Adrenal gland (tissue), 12 donors: ENCODE measurements around the gene IRF9. TPM values are rescaled to one million over a fixed set of nuclear protein-coding genes. Genes with fewer than 3 reads are reported as not detected.

ENCODE experiments used
- DNase-seq, 7 donors: peaks; one replicate each; pipeline ENCODE4 v3.0.0-alpha.2; 2019 to 2020
- H3K27ac ChIP-seq, 5 donors: fragments of 200-600 bp; sonication (generic) in 4 of 5; 1 replicate in 3 of 5; 2 replicates in 2 of 5; pipeline versions ENCODE4 v1.5.1 to v1.8.0; 2016 to 2020; ENCODE audit warnings: mild to moderate bottlenecking in 1 of 5
- H3K27me3 ChIP-seq: fragments of 200-600 bp; 2 replicates; pipeline ENCODE4 v1.8.0; 2021
- H3K36me3 ChIP-seq, 2 donors: fragments of 200-600 bp; replicated peaks in 1 of 2; 1 replicate in 1 of 2; 2 replicates in 1 of 2; pipeline versions ENCODE4 v1.5.1 to v1.8.0; 2018 to 2022
- H3K4me1 ChIP-seq, 2 donors: fragments of 200-600 bp; replicated peaks in 1 of 2; 1 replicate in 1 of 2; 2 replicates in 1 of 2; pipeline versions ENCODE4 v1.5.1 to v1.8.0; 2018 to 2021
- H3K4me3 ChIP-seq, 4 donors: fragments of 200-600 bp; sonication (generic) in 3 of 4; one replicate each; pipeline ENCODE4 v1.5.1; 2016 to 2018
- H3K9me3 ChIP-seq, 3 donors: fragments of 200-600 bp; sonication (generic) in 1 of 3; replicated peaks in 1 of 3; 1 replicate in 2 of 3; 2 replicates in 1 of 3; pipeline versions ENCODE4 v1.5.1 to v1.8.0; 2016 to 2021
- POLR2A ChIP-seq, 2 donors: fragments of 450-650 bp; IDR thresholded peaks; one replicate each; pipeline ENCODE4 v1.6.1; 2017; ENCODE audit warnings: antibody characterized with exemption in 2 of 2, mild to moderate bottlenecking in 2 of 2, moderate library complexity in 1 of 2
- WGBS, 4 donors: extraction: QIAGEN DNeasy Blood & Tissue Kit in 2 of 4; methylation state at CpG; one replicate each; pipeline versions ENCODE4 v1.1.5 to v1.1.7; 2013 to 2017; 5-methylcytosine and 5-hydroxymethylcytosine counted together
- intact Hi-C, 2 donors: fragments of 100-400 bp; cut with DNase I; formaldehyde crosslinking; loops; one replicate each; pipeline versions ENCODE4 v1.14.1 to v1.15.0; 2022 to 2023
- microRNA-seq, 3 donors: library from miRNA; unstranded; fragments of <30 nt; microRNA quantifications; one replicate each; pipeline ENCODE4, GENCODE V29; 2017 to 2020
- polyA plus RNA-seq, 3 donors: library from polyadenylated mRNA; stranded (reverse); fragments of 200-250 nt in 2 of 3; fragments of 350-450 nt in 1 of 3; fragmentation: Illumina TruSeq in 1 of 3; extraction: RNeasy Lipid Tissue Mini Kit (QIAGEN cat#74804) in 1 of 3; gene quantifications; one replicate each; pipeline ENCODE4 v1.2.3, GENCODE V29; 2013 to 2014
- small RNA-seq, 2 donors: library from RNA; depleted of rRNA; stranded (forward); fragments of <200 nt; gene quantifications; one replicate each; pipeline ENCODE3, GENCODE V24; 2016
- total RNA-seq, 9 donors: library from RNA; depleted of rRNA in 4 of 9; stranded (reverse); fragments of >200 nt in 4 of 9; fragments of 120-200 nt in 1 of 9; fragmentation: NEBNext Ultra II Directional in 1 of 9; extraction: Animal tissue kit (Norgen Biotek cat#: 25700) in 1 of 9; gene quantifications; one replicate each; pipeline versions ENCODE4 v1.1.0 to v1.2.4, GENCODE V29; 2013 to 2023
- TF ChIP-seq, protein P1 (sequence below), 6 experiments: fragments of 450-650 bp in 4 of 6; fragments of 200-600 bp in 2 of 6; sonication (generic) in 1 of 6; IDR thresholded peaks; 1 replicate in 5 of 6; 2 replicates in 1 of 6; pipeline versions ENCODE4 v1.5.1 to v1.8.0; 2016 to 2021; ENCODE audit warnings: antibody characterized with exemption in 6 of 6, mild to moderate bottlenecking in 2 of 6, moderate library complexity in 1 of 6
- donor health status: healthy with polysubstance abuse.
- donor health status: Bipolar disorder and iron deficiency.
- donor health status: DM: yes; HTN: yes; CAD: no.
- donor health status: DM: no; HTN: no; CAD: no.
- donor health status: DM: no; HTN: no; CAD: no.
- donor health status: DM: yes; HTN: yes; CAD: no.

IRF9 gene
- total and polyA plus RNA-seq, 12 donors: 32.4 to 151 (median 103) TPM

DNA sequence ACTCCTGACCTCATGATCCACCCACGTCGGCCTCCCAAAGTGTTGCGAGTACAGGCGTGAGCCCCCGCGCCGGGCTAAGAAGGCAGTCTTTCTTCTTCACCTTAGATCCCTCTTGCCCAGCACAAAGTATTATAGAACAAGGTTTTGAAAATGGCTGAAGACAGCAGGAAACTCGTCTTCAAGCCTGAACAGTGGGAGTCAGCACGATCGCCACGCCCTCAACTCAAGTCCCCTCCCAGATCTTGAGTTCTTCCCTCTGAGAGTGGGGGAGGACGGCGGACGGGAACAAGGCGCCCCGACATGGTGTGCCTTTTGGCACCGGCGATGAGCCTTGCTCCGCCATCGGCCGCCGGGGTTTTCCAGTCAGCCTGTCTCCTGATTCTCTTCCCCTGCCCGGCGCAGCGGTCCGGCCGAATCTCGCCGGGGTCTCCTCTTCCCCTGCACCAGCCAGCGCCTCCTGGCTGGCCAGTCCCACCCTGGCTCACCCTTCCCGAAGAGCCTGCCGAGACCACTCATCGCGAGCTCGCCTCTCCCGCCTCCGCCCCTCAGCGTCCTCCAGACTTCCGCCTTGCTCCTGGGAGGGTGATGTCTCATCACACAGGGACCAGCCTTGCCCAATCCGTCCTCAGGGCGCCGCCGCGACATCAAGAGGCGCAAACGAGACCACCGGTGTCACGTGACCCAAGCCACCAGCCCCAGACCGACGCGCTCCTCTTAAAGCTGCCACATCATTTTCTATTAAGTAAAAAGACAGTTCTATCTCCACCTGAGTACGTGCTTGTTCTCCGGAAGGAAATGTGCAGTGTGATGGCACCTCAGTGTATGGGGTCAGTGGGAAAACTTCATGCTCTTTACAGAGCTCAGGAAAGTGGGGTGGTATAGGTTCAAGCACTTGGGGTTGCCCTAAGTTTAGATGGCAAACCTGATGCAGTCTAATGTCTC lies 52.1 kb downstream of the IRF9 start, which contains the start of gene CHMP4A:
CHMP4A (minus strand) TSS at position 565 of the 942 bp plus-strand sequence; CDS start at position 516, 49 bp downstream.
- TF ChIP-seq, protein P1, sequence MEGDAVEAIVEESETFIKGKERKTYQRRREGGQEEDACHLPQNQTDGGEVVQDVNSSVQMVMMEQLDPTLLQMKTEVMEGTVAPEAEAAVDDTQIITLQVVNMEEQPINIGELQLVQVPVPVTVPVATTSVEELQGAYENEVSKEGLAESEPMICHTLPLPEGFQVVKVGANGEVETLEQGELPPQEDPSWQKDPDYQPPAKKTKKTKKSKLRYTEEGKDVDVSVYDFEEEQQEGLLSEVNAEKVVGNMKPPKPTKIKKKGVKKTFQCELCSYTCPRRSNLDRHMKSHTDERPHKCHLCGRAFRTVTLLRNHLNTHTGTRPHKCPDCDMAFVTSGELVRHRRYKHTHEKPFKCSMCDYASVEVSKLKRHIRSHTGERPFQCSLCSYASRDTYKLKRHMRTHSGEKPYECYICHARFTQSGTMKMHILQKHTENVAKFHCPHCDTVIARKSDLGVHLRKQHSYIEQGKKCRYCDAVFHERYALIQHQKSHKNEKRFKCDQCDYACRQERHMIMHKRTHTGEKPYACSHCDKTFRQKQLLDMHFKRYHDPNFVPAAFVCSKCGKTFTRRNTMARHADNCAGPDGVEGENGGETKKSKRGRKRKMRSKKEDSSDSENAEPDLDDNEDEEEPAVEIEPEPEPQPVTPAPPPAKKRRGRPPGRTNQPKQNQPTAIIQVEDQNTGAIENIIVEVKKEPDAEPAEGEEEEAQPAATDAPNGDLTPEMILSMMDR (IDR thresholded peaks at IDR 0.05): peak in 3 of 6 experiments; percentile 18 to 40 (median 35)
- peak; percentile 95 to 98 for TF ChIP-seq POLR2A (IDR thresholded peaks at IDR 0.05)
- peak; percentile 94 to 99 (median 99) for DNase-seq
- intact Hi-C loops: no loop called here
- no peaks in the 10 kb centered on the region for H3K9me3 ChIP-seq
- H3K27ac ChIP-seq: peak within 1 kb of the TSS; percentile 90 to 99 (median 97)
- peaks cover 0 to 38% of the 10 kb centered on the region in 2 donors for H3K36me3 ChIP-seq
- H3K27me3 ChIP-seq: no peaks in the 10 kb centered on the region
- WGBS, 4 donors: 0 to 1% (median 1%) methylated on average over 36 to 53 of the region's 53 CpGs
- H3K4me3 ChIP-seq: peak within 1 kb of the TSS in 3 of 4 donors; percentile 35 to 67 (median 43)
- H3K4me1 ChIP-seq: peaks cover 17 to 25% of the 10 kb centered on the region in 2 donors

DNA sequence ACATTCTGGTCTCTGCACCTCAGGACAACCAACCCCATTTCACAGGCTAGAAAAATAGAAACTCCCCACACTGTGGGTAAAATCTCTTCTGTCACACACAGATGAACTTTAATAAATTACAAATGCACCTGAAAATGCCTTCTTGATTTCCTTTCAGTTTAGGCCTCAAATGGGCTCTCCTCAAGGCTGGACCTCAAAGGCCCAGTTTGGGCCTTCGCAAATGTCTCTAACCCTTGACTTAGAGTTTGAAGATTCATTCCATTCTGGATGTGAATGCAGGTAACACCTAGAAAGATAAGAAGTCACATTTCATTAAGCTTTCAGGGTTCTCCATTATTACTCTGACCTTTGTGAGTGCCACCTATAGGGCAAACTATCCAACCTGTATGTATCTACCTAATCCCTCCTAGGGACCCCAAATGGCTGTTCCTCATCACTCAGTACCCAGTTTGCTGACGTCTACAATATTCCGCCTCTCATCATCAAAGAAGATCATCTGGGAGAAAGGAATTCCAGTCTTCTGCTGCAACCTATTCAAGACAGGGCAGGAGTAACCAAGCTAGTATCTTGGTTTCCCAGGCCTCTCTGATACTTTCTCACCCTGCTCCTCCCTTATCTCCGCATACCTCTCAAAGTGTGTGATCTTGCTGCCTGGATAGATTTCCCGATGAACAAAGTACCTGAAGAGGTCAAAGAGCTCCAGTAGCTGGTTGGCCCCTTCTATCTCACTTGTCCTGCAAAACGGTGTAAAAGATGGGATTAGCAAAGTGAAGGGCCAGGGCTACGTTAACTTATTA lies 53.0 kb downstream of the IRF9 start:
- intact Hi-C loops: no loop called here
- 92 to 95% (median 94%) methylated on average over 7 of the region's 7 CpGs for WGBS, 4 donors
- Histone ChIP-seq H3K4me3 (peak overlapping the region in 2 of 4 donors; percentile 35 to 67), H3K9me3 (no peaks in the 10 kb centered on the region), H3K27ac (peak overlapping the region; percentile 90 to 99 (median 97)), H3K27me3 (no peaks in the 10 kb centered on the region), H3K4me1 (peaks cover 17 to 25% of the 10 kb centered on the region in 2 donors), H3K36me3 (peaks cover 0 to 33% of the 10 kb centered on the region in 2 donors)
- peak in 1 of 7 donors; percentile 9 for DNase-seq
- TF ChIP-seq POLR2A (IDR thresholded peaks at IDR 0.05): no peak
- TF ChIP-seq, protein P1 (IDR thresholded peaks at IDR 0.05): no peak

DNA sequence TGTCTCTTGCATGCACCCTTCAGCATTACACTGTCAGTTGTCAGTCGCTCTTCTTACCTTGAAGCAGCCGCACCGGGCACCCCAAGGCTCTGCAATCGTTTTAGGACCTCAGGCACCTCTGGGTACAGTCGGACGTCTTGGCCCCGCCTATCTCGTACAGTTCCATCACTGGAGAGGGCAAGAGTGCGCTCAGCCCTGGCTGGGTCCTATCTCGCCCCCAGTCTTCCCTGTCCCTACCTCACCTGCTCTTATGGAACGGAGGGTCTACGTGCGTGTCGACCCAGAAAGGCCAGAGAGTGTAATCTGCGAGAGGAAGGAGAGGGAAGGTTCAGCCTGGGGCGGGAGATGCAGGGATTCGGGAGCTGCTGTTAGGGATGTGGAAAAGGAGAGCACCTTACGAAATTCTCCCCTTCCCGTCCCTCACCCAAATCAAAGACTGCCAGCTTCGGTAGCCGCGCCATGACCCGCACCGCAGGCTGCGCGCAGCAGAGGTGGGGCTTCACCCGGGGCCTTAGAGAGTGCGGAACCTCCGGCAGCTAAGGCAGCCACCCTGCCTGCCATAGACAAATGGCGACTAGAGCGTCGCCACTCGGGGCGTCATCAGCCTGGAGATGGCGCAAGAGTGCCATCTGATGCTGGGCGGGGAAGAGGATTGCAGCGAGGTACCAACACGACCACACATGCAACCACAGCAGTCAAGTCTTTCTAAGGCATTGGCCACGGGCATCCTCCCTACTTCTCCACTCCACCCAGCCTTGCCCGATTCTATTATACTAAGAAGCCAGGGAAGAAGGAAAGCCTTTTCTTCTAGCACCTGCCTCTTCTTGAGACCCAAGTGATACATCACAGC lies 54.7 kb downstream of the IRF9 start, which contains the start of gene MDP1:
MDP1 (minus strand) TSS at position 572 of the 850 bp plus-strand sequence; CDS start at position 461, 111 bp downstream.
- TF ChIP-seq POLR2A (IDR thresholded peaks at IDR 0.05): peak; percentile 83 to 94
- TF ChIP-seq, protein P1 (IDR thresholded peaks at IDR 0.05): peak; percentile 12 to 54 (median 46)
- 1% methylated on average over 16 to 40 of the region's 40 CpGs for WGBS, 4 donors
- intact Hi-C loops: no loop called here
- Histone ChIP-seq H3K36me3 (peaks cover 0 to 16% of the 10 kb centered on the region in 2 donors), H3K27ac (peak within 1 kb of the TSS; percentile 64 to 98 (median 84)), H3K4me1 (peaks cover 17 to 25% of the 10 kb centered on the region in 2 donors), H3K27me3 (no peaks in the 10 kb centered on the region), H3K4me3 (peak within 1 kb of the TSS; percentile 43 to 86 (median 64)), H3K9me3 (no peaks in the 10 kb centered on the region)
- peak; percentile 84 to 94 (median 88) for DNase-seq

Small RNA genes lying within 50 kb of the gene (microRNA-seq; reads per million reads assigned to microRNA genes)
- 0 to 0.45 (median 0) reads per million in 3 donors for gene MIR7703

Small RNA genes lying within 50 kb of the gene (small RNA-seq; reads per million reads assigned to genes)
- gene AL136295.4 (0 reads per million in 2 donors), gene CHMP4A (0 reads per million in 2 donors), gene IPO4 (0 to 0.24 reads per million in 2 donors), gene IRF9 (0 to 0.12 reads per million in 2 donors), gene MDP1 (0 to 0.12 reads per million in 2 donors), gene RNA5SP383 (0.36 to 0.58 reads per million in 2 donors)

Other genes with a start within 250 kb of the IRF9 start
Only the 30 nearest of the 32 such genes appear.
- 10 to 100 TPM; 14.8 to 56.4 (median 33.5) TPM for gene DHRS4L2, start 172.3 kb upstream of the IRF9 start, total RNA-seq
- 10 to 100 TPM; 41.5 to 52.3 (median 45.7) TPM for gene DHRS4L2, start 172.3 kb upstream of the IRF9 start, polyA plus RNA-seq
- 1 to 10 TPM in 2 of 9 donors, under 1 TPM in 6, not detected in 1; 0.17 to 1.1 (median 0.68) TPM for gene CARMIL3, start 109.3 kb upstream of the IRF9 start, total RNA-seq
- 1 to 10 TPM in 2 of 3 donors, under 1 TPM in 1; 0.73 to 5.8 (median 1.7) TPM for gene CARMIL3, start 109.3 kb upstream of the IRF9 start, polyA plus RNA-seq
- 1 to 10 TPM in 1 of 9 donors, under 1 TPM in 1, not detected in 7; 0.97 to 1.4 TPM for gene CPNE6, start 89.7 kb upstream of the IRF9 start, total RNA-seq
- under 1 TPM; 0.07 to 0.22 (median 0.16) TPM for gene CPNE6, start 89.7 kb upstream of the IRF9 start, polyA plus RNA-seq
- gene PCK2, start 67.0 kb upstream of the IRF9 start, total RNA-seq: 10 to 100 TPM in 7 of 9 donors, 1 to 10 TPM in 2; 4.4 to 37.0 (median 18.4) TPM
- gene PCK2, start 67.0 kb upstream of the IRF9 start, polyA plus RNA-seq: 10 to 100 TPM in 2 of 3 donors, 1 to 10 TPM in 1; 7.9 to 17.9 (median 10.5) TPM
- gene DCAF11, start 46.5 kb upstream of the IRF9 start, total RNA-seq: 100 to 1,000 TPM in 8 of 9 donors, 10 to 100 TPM in 1; 88.9 to 401 (median 143) TPM
- gene DCAF11, start 46.5 kb upstream of the IRF9 start, polyA plus RNA-seq: 10 to 100 TPM; 40.4 to 94.0 (median 42.3) TPM
- 10 to 100 TPM in 1 of 9 donors, 1 to 10 TPM in 8; 3.3 to 20.2 (median 4.7) TPM for gene NRL, start 46.3 kb upstream of the IRF9 start, total RNA-seq
- 1 to 10 TPM; 2.2 to 3.5 (median 3.1) TPM for gene NRL, start 46.3 kb upstream of the IRF9 start, polyA plus RNA-seq
- 10 to 100 TPM in 4 of 9 donors, 1 to 10 TPM in 5; 6.5 to 15.7 (median 9.7) TPM for gene FITM1, start 30.6 kb upstream of the IRF9 start, total RNA-seq
- gene FITM1, start 30.6 kb upstream of the IRF9 start, polyA plus RNA-seq: 10 to 100 TPM in 2 of 3 donors, 1 to 10 TPM in 1; 4.6 to 25.7 (median 13.4) TPM
- 100 to 1,000 TPM; 208 to 359 (median 277) TPM for gene PSME1, start 25.1 kb upstream of the IRF9 start, total RNA-seq
- gene PSME1, start 25.1 kb upstream of the IRF9 start, polyA plus RNA-seq: 100 to 1,000 TPM; 205 to 386 (median 313) TPM
- gene EMC9, start 19.7 kb upstream of the IRF9 start, total RNA-seq: 10 to 100 TPM; 22.5 to 65.7 (median 40.5) TPM
- 100 to 1,000 TPM in 2 of 3 donors, 10 to 100 TPM in 1; 21.6 to 149 (median 127) TPM for gene EMC9, start 19.7 kb upstream of the IRF9 start, polyA plus RNA-seq
- 100 to 1,000 TPM; 107 to 362 (median 191) TPM for gene PSME2, start 14.7 kb upstream of the IRF9 start, total RNA-seq
- gene PSME2, start 14.7 kb upstream of the IRF9 start, polyA plus RNA-seq: 100 to 1,000 TPM; 388 to 752 (median 687) TPM
- 100 to 1,000 TPM in 1 of 9 donors, 10 to 100 TPM in 8; 32.8 to 165 (median 59.7) TPM for gene RNF31, start 13.8 kb upstream of the IRF9 start, total RNA-seq
- 100 to 1,000 TPM in 2 of 3 donors, 10 to 100 TPM in 1; 59.3 to 351 (median 198) TPM for gene RNF31, start 13.8 kb upstream of the IRF9 start, polyA plus RNA-seq
- gene REC8, start 10.8 kb downstream of the IRF9 start, total RNA-seq: 10 to 100 TPM in 4 of 9 donors, 1 to 10 TPM in 5; 1.3 to 18.5 (median 9.4) TPM
- gene REC8, start 10.8 kb downstream of the IRF9 start, polyA plus RNA-seq: 100 to 1,000 TPM in 1 of 3 donors, 10 to 100 TPM in 1, 1 to 10 TPM in 1; 3.6 to 111 (median 38.9) TPM
- gene IPO4, start 27.6 kb downstream of the IRF9 start, total RNA-seq: 10 to 100 TPM; 29.7 to 84.9 (median 45.4) TPM
- gene IPO4, start 27.6 kb downstream of the IRF9 start, polyA plus RNA-seq: 10 to 100 TPM; 19.1 to 43.2 (median 23.8) TPM
- gene TM9SF1, start 34.2 kb downstream of the IRF9 start, total RNA-seq: 100 to 1,000 TPM in 2 of 9 donors, 10 to 100 TPM in 7; 60.0 to 123 (median 90.4) TPM
- 10 to 100 TPM; 43.7 to 67.2 (median 56.1) TPM for gene TM9SF1, start 34.2 kb downstream of the IRF9 start, polyA plus RNA-seq
- under 1 TPM in 1 of 9 donors, not detected in 8; 0.46 TPM for gene TSSK4, start 44.4 kb downstream of the IRF9 start, total RNA-seq
- gene TSSK4, start 44.4 kb downstream of the IRF9 start, polyA plus RNA-seq: under 1 TPM in 1 of 3 donors, not detected in 2; 0.07 TPM
- gene CHMP4A, start 52.2 kb downstream of the IRF9 start, total RNA-seq: 10 to 100 TPM; 32.9 to 68.6 (median 56.5) TPM
- 100 to 1,000 TPM in 2 of 3 donors, 10 to 100 TPM in 1; 71.1 to 118 (median 104) TPM for gene CHMP4A, start 52.2 kb downstream of the IRF9 start, polyA plus RNA-seq
- gene MDP1, start 54.8 kb downstream of the IRF9 start, total RNA-seq: 10 to 100 TPM; 20.3 to 53.7 (median 28.6) TPM
- 10 to 100 TPM; 32.2 to 40.2 (median 39.4) TPM for gene MDP1, start 54.8 kb downstream of the IRF9 start, polyA plus RNA-seq
- gene NEDD8, start 71.1 kb downstream of the IRF9 start, total RNA-seq: 100 to 1,000 TPM; 154 to 454 (median 216) TPM
- 100 to 1,000 TPM; 136 to 448 (median 215) TPM for gene NEDD8, start 71.1 kb downstream of the IRF9 start, polyA plus RNA-seq
- 100 to 1,000 TPM in 8 of 9 donors, 10 to 100 TPM in 1; 92.5 to 188 (median 131) TPM for gene GMPR2, start 71.7 kb downstream of the IRF9 start, total RNA-seq
- gene GMPR2, start 71.7 kb downstream of the IRF9 start, polyA plus RNA-seq: 100 to 1,000 TPM in 1 of 3 donors, 10 to 100 TPM in 2; 70.6 to 103 (median 98.0) TPM
- gene TINF2, start 81.4 kb downstream of the IRF9 start, total RNA-seq: 100 to 1,000 TPM in 5 of 9 donors, 10 to 100 TPM in 4; 76.3 to 216 (median 101) TPM
- 100 to 1,000 TPM in 2 of 3 donors, 10 to 100 TPM in 1; 57.8 to 179 (median 103) TPM for gene TINF2, start 81.4 kb downstream of the IRF9 start, polyA plus RNA-seq
- 1 to 10 TPM in 3 of 9 donors, under 1 TPM in 5, not detected in 1; 0.28 to 1.4 (median 0.88) TPM for gene TGM1, start 101.9 kb downstream of the IRF9 start, total RNA-seq
- 1 to 10 TPM in 2 of 3 donors, under 1 TPM in 1; 0.44 to 2.7 (median 2.2) TPM for gene TGM1, start 101.9 kb downstream of the IRF9 start, polyA plus RNA-seq
- gene RABGGTA, start 110.3 kb downstream of the IRF9 start, total RNA-seq: 10 to 100 TPM; 26.0 to 40.0 (median 32.3) TPM
- 100 to 1,000 TPM in 1 of 3 donors, 10 to 100 TPM in 2; 15.7 to 124 (median 90.7) TPM for gene RABGGTA, start 110.3 kb downstream of the IRF9 start, polyA plus RNA-seq
- gene DHRS1, start 138.5 kb downstream of the IRF9 start, total RNA-seq: 10 to 100 TPM; 11.4 to 68.1 (median 36.1) TPM
- gene DHRS1, start 138.5 kb downstream of the IRF9 start, polyA plus RNA-seq: 10 to 100 TPM; 19.8 to 38.7 (median 37.6) TPM
- 10 to 100 TPM in 8 of 9 donors, 1 to 10 TPM in 1; 9.2 to 28.2 (median 18.2) TPM for gene NOP9, start 138.6 kb downstream of the IRF9 start, total RNA-seq
- gene NOP9, start 138.6 kb downstream of the IRF9 start, polyA plus RNA-seq: 10 to 100 TPM in 2 of 3 donors, 1 to 10 TPM in 1; 9.1 to 21.1 (median 16.8) TPM
- gene CIDEB, start 146.7 kb downstream of the IRF9 start, total RNA-seq: 10 to 100 TPM; 16.4 to 80.3 (median 40.5) TPM
- 10 to 100 TPM; 17.5 to 73.7 (median 37.4) TPM for gene CIDEB, start 146.7 kb downstream of the IRF9 start, polyA plus RNA-seq
- 10 to 100 TPM in 2 of 9 donors, 1 to 10 TPM in 6, under 1 TPM in 1; 0.42 to 11.1 (median 4.2) TPM for gene LTB4R2, start 148.9 kb downstream of the IRF9 start, total RNA-seq
- 1 to 10 TPM in 2 of 3 donors, under 1 TPM in 1; 0.57 to 2.7 (median 1.8) TPM for gene LTB4R2, start 148.9 kb downstream of the IRF9 start, polyA plus RNA-seq
- 10 to 100 TPM in 5 of 9 donors, 1 to 10 TPM in 4; 1.4 to 21.0 (median 11.0) TPM for gene LTB4R, start 150.2 kb downstream of the IRF9 start, total RNA-seq
- 10 to 100 TPM in 2 of 3 donors, 1 to 10 TPM in 1; 9.4 to 30.2 (median 17.5) TPM for gene LTB4R, start 150.2 kb downstream of the IRF9 start, polyA plus RNA-seq
- gene ADCY4, start 173.8 kb downstream of the IRF9 start, total RNA-seq: 10 to 100 TPM in 5 of 9 donors, 1 to 10 TPM in 4; 3.9 to 34.0 (median 12.5) TPM
- 10 to 100 TPM in 2 of 3 donors, 1 to 10 TPM in 1; 4.5 to 70.1 (median 45.8) TPM for gene ADCY4, start 173.8 kb downstream of the IRF9 start, polyA plus RNA-seq
- gene RIPK3, start 178.7 kb downstream of the IRF9 start, total RNA-seq: 10 to 100 TPM in 1 of 9 donors, 1 to 10 TPM in 6, under 1 TPM in 2; 0.50 to 10.4 (median 3.6) TPM
- gene RIPK3, start 178.7 kb downstream of the IRF9 start, polyA plus RNA-seq: 1 to 10 TPM; 1.5 to 8.0 (median 4.6) TPM
- gene NFATC4, start 206.9 kb downstream of the IRF9 start, total RNA-seq: 100 to 1,000 TPM in 2 of 9 donors, 10 to 100 TPM in 7; 17.0 to 164 (median 48.2) TPM
- gene NFATC4, start 206.9 kb downstream of the IRF9 start, polyA plus RNA-seq: 100 to 1,000 TPM in 2 of 3 donors, 10 to 100 TPM in 1; 11.8 to 505 (median 390) TPM